ENCODE measurements around the gene DUSP2.

DUSP2 gene

DNA sequence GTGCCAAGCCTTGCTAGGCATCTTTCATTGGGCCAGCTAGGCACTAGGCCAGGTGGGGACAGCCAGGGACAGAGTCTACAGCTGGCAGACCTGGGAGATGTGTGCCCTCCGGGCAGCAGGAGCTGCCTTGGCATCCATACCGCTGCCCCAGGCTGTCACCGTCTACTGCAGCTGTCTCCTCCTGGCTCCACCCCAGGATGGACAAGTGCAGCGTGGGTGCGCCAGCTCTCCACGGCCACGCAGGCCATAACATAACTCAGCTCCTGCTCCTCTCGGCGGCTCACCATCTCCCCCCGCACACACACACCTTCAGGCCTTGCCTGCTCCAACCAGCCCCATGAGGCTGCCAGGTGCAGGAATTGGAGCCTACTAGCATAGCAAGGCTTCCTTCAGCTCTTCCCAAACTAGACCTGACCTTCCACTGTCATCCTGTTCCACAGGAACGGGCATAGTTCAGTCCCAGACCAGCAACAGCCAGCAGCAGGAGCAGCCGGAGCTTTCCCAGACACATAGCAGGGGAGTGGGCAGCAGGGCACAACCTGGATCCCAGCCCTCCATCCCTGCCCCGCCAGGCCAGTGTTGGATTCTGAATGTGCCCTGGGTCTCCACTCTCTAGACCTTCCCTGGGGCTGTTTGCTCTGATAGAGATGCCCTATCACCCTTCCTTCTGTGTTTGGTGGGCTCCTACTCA lies 26.4 kb downstream of the DUSP2 start:
- H3K4me3 ChIP-seq (ENCODE audit: low read depth, low read length) = no peak overlapping the region
- TF ChIP-seq, protein P1, sequence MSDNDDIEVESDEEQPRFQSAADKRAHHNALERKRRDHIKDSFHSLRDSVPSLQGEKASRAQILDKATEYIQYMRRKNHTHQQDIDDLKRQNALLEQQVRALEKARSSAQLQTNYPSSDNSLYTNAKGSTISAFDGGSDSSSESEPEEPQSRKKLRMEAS (IDR thresholded peaks at IDR 0.05; ENCODE audit: low read depth, low read length) = no peak
- TF ChIP-seq POLR2A (IDR thresholded peaks at IDR 0.05; ENCODE audit: extremely low read depth, insufficient read length) (no peak), MYC (IDR thresholded peaks at IDR 0.05; ENCODE audit: low read depth, low read length) (no peak)
- TF ChIP-seq, protein P2, sequence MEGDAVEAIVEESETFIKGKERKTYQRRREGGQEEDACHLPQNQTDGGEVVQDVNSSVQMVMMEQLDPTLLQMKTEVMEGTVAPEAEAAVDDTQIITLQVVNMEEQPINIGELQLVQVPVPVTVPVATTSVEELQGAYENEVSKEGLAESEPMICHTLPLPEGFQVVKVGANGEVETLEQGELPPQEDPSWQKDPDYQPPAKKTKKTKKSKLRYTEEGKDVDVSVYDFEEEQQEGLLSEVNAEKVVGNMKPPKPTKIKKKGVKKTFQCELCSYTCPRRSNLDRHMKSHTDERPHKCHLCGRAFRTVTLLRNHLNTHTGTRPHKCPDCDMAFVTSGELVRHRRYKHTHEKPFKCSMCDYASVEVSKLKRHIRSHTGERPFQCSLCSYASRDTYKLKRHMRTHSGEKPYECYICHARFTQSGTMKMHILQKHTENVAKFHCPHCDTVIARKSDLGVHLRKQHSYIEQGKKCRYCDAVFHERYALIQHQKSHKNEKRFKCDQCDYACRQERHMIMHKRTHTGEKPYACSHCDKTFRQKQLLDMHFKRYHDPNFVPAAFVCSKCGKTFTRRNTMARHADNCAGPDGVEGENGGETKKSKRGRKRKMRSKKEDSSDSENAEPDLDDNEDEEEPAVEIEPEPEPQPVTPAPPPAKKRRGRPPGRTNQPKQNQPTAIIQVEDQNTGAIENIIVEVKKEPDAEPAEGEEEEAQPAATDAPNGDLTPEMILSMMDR (IDR thresholded peaks at IDR 0.05; ENCODE audit: low read depth, low read length) = no peak
- no peak for DNase-seq (ENCODE audit: low read depth)

DNA sequence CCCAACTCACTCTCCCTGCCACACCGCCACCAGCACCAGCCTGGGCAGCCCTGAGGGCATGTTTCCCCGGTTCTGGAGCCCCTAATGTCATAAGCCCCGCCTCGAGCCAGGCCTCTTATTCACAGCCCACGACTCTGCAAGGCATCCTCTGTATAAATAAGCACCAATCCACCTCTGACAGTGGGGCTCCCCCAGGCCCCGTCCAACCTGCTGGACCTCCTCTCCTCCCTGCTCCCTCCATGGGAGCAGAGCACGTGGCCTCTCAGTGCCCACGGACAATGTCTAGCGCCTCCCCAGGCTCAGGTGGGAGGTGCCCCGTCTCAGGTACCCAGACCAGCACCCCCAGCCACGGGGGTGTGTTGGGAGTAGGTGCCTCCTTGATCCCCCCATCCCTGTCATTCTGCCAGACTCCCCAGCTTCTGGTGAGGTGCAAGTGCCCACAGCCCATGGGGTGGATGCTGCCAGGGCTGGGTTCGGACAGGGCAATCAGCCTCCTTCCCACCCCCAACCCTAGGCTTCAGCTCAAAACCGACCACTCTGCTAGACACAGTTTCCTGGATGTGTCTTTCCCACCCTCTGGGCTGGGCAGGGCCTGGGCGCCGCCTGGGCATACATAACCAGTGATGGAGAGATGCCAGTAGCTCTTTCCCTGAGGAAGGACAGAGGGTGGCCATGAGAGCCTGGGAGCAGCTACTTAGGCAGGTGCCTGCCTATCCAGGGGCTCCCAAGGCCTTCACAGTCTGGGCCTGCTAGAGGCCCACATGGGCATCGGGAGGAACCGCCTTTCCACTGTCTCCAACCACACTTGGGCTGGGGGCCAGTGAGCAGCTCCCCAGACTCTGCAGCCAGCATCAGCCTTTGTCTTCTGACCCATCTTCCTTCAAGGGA lies 27.3 kb downstream of the DUSP2 start:
- no peak for DNase-seq (ENCODE audit: low read depth)
- no peak overlapping the region for H3K4me3 ChIP-seq (ENCODE audit: low read depth, low read length)
- TF ChIP-seq, protein P2 (IDR thresholded peaks at IDR 0.05; ENCODE audit: low read depth, low read length) = no peak
- TF ChIP-seq POLR2A (IDR thresholded peaks at IDR 0.05; ENCODE audit: extremely low read depth, insufficient read length) (no peak), MYC (IDR thresholded peaks at IDR 0.05; ENCODE audit: low read depth, low read length) (no peak)
- TF ChIP-seq, protein P1 (IDR thresholded peaks at IDR 0.05; ENCODE audit: low read depth, low read length) = no peak

DNA sequence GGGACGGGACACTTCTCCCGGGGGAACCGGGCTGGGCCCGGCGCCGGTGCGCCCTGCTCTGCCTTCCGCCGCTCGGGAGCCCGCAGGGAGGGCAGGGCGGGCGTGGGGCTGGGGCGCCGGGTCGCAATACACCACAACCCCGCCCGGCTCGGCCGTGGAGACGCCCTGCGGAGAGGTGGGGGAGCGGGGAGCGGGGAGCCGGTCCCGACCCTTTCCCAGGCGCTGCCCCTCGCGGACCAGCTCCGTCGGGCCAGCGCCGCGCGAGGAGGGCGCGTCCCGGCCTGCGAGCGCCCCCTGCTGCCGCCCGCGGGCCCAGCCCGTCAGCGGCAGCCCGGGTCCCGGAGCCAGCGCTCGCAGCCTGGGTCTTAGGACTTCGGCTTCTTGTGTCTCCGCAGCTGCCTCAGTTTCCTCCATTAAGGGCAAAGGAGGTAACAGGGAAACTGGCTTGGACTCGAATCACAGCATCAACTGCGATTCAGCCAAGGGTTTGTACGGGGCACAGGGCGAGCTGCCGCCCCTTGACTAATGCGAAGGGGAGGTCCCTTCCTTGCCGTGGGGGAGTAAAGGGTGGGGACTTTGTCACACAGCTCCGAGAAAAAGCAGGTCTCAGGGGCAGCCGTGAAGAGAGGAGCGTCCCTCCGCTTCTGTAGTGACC lies 28.2 kb downstream of the DUSP2 start:
- no peak overlapping the region for H3K4me3 ChIP-seq (ENCODE audit: low read depth, low read length)
- TF ChIP-seq, protein P1 (IDR thresholded peaks at IDR 0.05; ENCODE audit: low read depth, low read length) = no peak
- TF ChIP-seq POLR2A (IDR thresholded peaks at IDR 0.05; ENCODE audit: extremely low read depth, insufficient read length) (no peak), MYC (IDR thresholded peaks at IDR 0.05; ENCODE audit: low read depth, low read length) (no peak)
- TF ChIP-seq, protein P2 (IDR thresholded peaks at IDR 0.05; ENCODE audit: low read depth, low read length) = peak; percentile 31
- peak; percentile 49 for DNase-seq (ENCODE audit: low read depth)

DNA sequence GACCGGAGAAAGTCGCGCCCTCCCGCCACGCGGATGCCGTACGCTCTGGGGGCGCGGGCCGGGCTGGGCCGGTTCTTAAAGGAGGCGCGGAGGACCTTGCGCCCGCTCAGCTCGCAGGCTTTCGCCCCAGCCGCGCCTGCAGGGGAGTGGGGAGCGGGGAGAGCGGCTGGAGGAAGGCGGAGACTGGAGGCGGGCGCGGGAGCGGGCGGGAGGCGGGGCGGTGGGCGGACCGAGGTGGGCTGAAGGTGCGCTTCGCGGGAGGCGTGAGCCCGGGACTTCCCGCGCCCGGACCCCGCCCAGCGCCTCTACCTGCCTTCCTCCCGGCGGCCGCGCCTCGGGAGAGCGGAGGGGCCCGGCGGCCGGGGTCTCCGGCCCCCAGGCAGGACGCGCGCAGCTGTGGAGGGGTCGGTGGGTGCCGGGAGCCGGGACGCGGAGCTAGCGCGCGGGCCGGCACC lies 28.8 kb downstream of the DUSP2 start, which contains the start of gene ADRA2B:
TSS of gene ADRA2B (minus strand) at position 148 of the 455 bp plus-strand sequence. CDS start 422 bp downstream, outside the sequence.
- TF ChIP-seq MYC (IDR thresholded peaks at IDR 0.05; ENCODE audit: low read depth, low read length) = no peak
- TF ChIP-seq, protein P1 (IDR thresholded peaks at IDR 0.05; ENCODE audit: low read depth, low read length) = no peak
- TF ChIP-seq, protein P2 (IDR thresholded peaks at IDR 0.05; ENCODE audit: low read depth, low read length) = no peak
- TF ChIP-seq POLR2A (IDR thresholded peaks at IDR 0.05; ENCODE audit: extremely low read depth, insufficient read length) = no peak
- no peak for DNase-seq (ENCODE audit: low read depth)
- H3K4me3 ChIP-seq (ENCODE audit: low read depth, low read length) = no peak within 1 kb of the TSS

DNA sequence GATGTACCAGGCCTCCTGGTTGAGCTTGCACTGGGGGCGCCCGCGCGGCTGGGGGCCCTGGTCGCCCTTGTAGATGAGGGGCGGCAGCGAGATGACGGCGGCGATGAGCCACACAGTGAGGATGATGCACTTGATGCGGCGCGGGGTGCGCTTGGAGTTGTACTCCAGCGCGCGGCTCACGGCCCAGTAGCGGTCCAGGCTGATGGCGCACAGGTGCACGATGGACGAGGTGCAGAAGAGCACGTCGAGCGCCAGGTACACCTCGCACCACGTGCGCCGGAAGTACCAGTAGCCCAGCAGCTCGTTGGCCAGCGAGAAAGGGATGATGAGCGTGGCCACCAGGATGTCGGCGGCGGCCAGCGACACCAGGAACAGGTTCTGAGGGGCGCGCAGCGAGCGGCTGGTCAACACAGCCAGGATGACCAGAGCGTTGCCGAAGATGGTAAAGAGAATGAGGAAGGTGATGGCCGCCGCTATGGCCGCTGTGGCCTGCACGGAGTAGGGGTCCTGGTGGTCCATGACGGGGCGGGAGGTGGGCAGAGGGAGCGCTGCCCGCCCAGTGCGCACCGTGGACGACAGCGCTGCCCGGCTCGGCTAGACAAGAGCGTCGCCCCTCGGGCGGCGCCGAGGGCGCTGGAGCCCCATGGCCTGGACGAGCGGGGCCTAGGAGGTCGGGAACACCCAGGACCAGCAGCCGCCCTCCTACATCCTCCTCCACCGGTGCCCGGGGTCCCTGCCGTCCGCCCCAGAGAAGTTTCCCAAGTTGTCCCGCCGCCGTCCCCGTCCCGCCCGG lies 29.4 kb downstream of the DUSP2 start:
- TF ChIP-seq POLR2A (IDR thresholded peaks at IDR 0.05; ENCODE audit: extremely low read depth, insufficient read length) (no peak), MYC (IDR thresholded peaks at IDR 0.05; ENCODE audit: low read depth, low read length) (no peak)
- TF ChIP-seq, protein P2 (IDR thresholded peaks at IDR 0.05; ENCODE audit: low read depth, low read length) = no peak
- no peak overlapping the region for H3K4me3 ChIP-seq (ENCODE audit: low read depth, low read length)
- no peak for DNase-seq (ENCODE audit: low read depth)
